ENCODE data around the gene ASTL.

The ASTL gene

GRCh38 chr2:96138179-96139145 is at the start of gene ASTL:
Gene ASTL, minus strand, starts transcription at chr2:96138502. Its CDS starts 66 bp downstream, at chr2:96138436.
- peaks cover 9% of the 10 kb centered on the region for H3K36me3 Mint-ChIP-seq (ENCODE audit: low read depth)
- intact Hi-C loops (cut with micrococcal nuclease): loop anchor here (1.0 to 2.0 kb wide), 2 partner anchors 36 to 128 kb away; partner anchors contain the start of gene CIAO1
- H3K27me3 Mint-ChIP-seq: peaks cover 17% of the 10 kb centered on the region
- H3K27ac Mint-ChIP-seq: no peak within 1 kb of the TSS
- H3K9me3 Mint-ChIP-seq: no peaks in the 10 kb centered on the region
- H3K4me1 Mint-ChIP-seq (ENCODE audit: low read depth): peaks cover 24% of the 10 kb centered on the region
- H3K4me3 Mint-ChIP-seq: no peak within 1 kb of the TSS

- Mint-ChIP-seq H3K27ac (no peak overlapping the region), H3K36me3 (ENCODE audit: low read depth) (peaks cover 92% of the 10 kb centered on the region), H3K4me1 (ENCODE audit: low read depth) (peaks cover 18% of the 10 kb centered on the region), H3K4me3 (no peak overlapping the region), H3K27me3 (no peaks in the 10 kb centered on the region), H3K9me3 (no peaks in the 10 kb centered on the region)
- intact Hi-C loops (cut with micrococcal nuclease): no loop called here
Observed at GRCh38 chr2:96186562-96186961, 48.3 kb upstream of the ASTL start.

- H3K27me3 Mint-ChIP-seq: no peaks in the 10 kb centered on the region
- no peak overlapping the region for H3K27ac Mint-ChIP-seq
- peaks cover 18% of the 10 kb centered on the region for H3K4me1 Mint-ChIP-seq (ENCODE audit: low read depth)
- no peak overlapping the region for H3K4me3 Mint-ChIP-seq
- no peaks in the 10 kb centered on the region for H3K9me3 Mint-ChIP-seq
- H3K36me3 Mint-ChIP-seq (ENCODE audit: low read depth): peaks cover 81% of the 10 kb centered on the region
- intact Hi-C loops (cut with micrococcal nuclease): no loop called here
Observed at GRCh38 chr2:96185516-96185915, 47.2 kb upstream of the ASTL start.

GRCh38 chr2:96184989-96185388 is 46.7 kb upstream of the ASTL start:
- H3K9me3 Mint-ChIP-seq: no peaks in the 10 kb centered on the region
- no peaks in the 10 kb centered on the region for H3K27me3 Mint-ChIP-seq
- no peak overlapping the region for H3K27ac Mint-ChIP-seq
- H3K4me1 Mint-ChIP-seq (ENCODE audit: low read depth): peaks cover 18% of the 10 kb centered on the region
- intact Hi-C loops (cut with micrococcal nuclease): no loop called here
- H3K4me3 Mint-ChIP-seq: no peak overlapping the region
- H3K36me3 Mint-ChIP-seq (ENCODE audit: low read depth): peaks cover 76% of the 10 kb centered on the region

- Mint-ChIP-seq H3K27me3 (no peaks in the 10 kb centered on the region), H3K9me3 (no peaks in the 10 kb centered on the region), H3K4me3 (no peak overlapping the region), H3K27ac (no peak overlapping the region), H3K36me3 (ENCODE audit: low read depth) (peaks cover 68% of the 10 kb centered on the region), H3K4me1 (ENCODE audit: low read depth) (peaks cover 18% of the 10 kb centered on the region)
- intact Hi-C loops (cut with micrococcal nuclease): no loop called here
Observed at GRCh38 chr2:96184188-96184587, 45.9 kb upstream of the ASTL start.

GRCh38 chr2:96181529-96181928 is 43.2 kb upstream of the ASTL start:
- Mint-ChIP-seq H3K4me1 (ENCODE audit: low read depth) (peaks cover 16% of the 10 kb centered on the region), H3K27me3 (no peaks in the 10 kb centered on the region), H3K36me3 (ENCODE audit: low read depth) (peaks cover 42% of the 10 kb centered on the region), H3K9me3 (no peaks in the 10 kb centered on the region), H3K4me3 (no peak overlapping the region), H3K27ac (no peak overlapping the region)
- intact Hi-C loops (cut with micrococcal nuclease): no loop called here

- H3K27me3 Mint-ChIP-seq: no peaks in the 10 kb centered on the region
- H3K4me3 Mint-ChIP-seq: no peak overlapping the region
- H3K4me1 Mint-ChIP-seq (ENCODE audit: low read depth): peaks cover 12% of the 10 kb centered on the region
- H3K36me3 Mint-ChIP-seq (ENCODE audit: low read depth): peaks cover 31% of the 10 kb centered on the region
- no peaks in the 10 kb centered on the region for H3K9me3 Mint-ChIP-seq
- intact Hi-C loops (cut with micrococcal nuclease): no loop called here
- no peak overlapping the region for H3K27ac Mint-ChIP-seq
Observed at GRCh38 chr2:96180521-96180920, 42.2 kb upstream of the ASTL start.

- H3K4me3 Mint-ChIP-seq: no peak overlapping the region
- no peaks in the 10 kb centered on the region for H3K9me3 Mint-ChIP-seq
- intact Hi-C loops (cut with micrococcal nuclease): no loop called here
- no peaks in the 10 kb centered on the region for H3K27me3 Mint-ChIP-seq
- H3K4me1 Mint-ChIP-seq (ENCODE audit: low read depth): peaks cover 8% of the 10 kb centered on the region
- peaks cover 26% of the 10 kb centered on the region for H3K36me3 Mint-ChIP-seq (ENCODE audit: low read depth)
- no peak overlapping the region for H3K27ac Mint-ChIP-seq
Observed at GRCh38 chr2:96180002-96180401, 41.7 kb upstream of the ASTL start.

GRCh38 chr2:96176661-96177060 is 38.4 kb upstream of the ASTL start:
- H3K4me3 Mint-ChIP-seq: no peak overlapping the region
- intact Hi-C loops (cut with micrococcal nuclease): no loop called here
- no peaks in the 10 kb centered on the region for H3K27me3 Mint-ChIP-seq
- peaks cover under 1% of the 10 kb centered on the region for H3K36me3 Mint-ChIP-seq (ENCODE audit: low read depth)
- no peaks in the 10 kb centered on the region for H3K9me3 Mint-ChIP-seq
- H3K4me1 Mint-ChIP-seq (ENCODE audit: low read depth): peaks cover 17% of the 10 kb centered on the region
- no peak overlapping the region for H3K27ac Mint-ChIP-seq

GRCh38 chr2:96175951-96176350 is 37.6 kb upstream of the ASTL start:
- no peak overlapping the region for H3K27ac Mint-ChIP-seq
- intact Hi-C loops (cut with micrococcal nuclease): no loop called here
- H3K9me3 Mint-ChIP-seq: no peaks in the 10 kb centered on the region
- no peaks in the 10 kb centered on the region for H3K36me3 Mint-ChIP-seq (ENCODE audit: low read depth)
- H3K27me3 Mint-ChIP-seq: no peaks in the 10 kb centered on the region
- no peak overlapping the region for H3K4me3 Mint-ChIP-seq
- H3K4me1 Mint-ChIP-seq (ENCODE audit: low read depth): peaks cover 17% of the 10 kb centered on the region

GRCh38 chr2:96174251-96175144 is 36.2 kb upstream of the ASTL start:
- intact Hi-C loops (cut with micrococcal nuclease): loop anchor here (1.0 kb wide), 1 partner anchor 35 kb away; no protein-coding TSS in a partner anchor
- H3K4me3 Mint-ChIP-seq: no peak overlapping the region
- H3K36me3 Mint-ChIP-seq (ENCODE audit: low read depth): no peaks in the 10 kb centered on the region
- H3K27ac Mint-ChIP-seq: no peak overlapping the region
- no peaks in the 10 kb centered on the region for H3K9me3 Mint-ChIP-seq
- H3K4me1 Mint-ChIP-seq (ENCODE audit: low read depth): peaks cover 17% of the 10 kb centered on the region
- H3K27me3 Mint-ChIP-seq: no peaks in the 10 kb centered on the region

- H3K27ac Mint-ChIP-seq: no peak overlapping the region
- H3K36me3 Mint-ChIP-seq (ENCODE audit: low read depth): no peaks in the 10 kb centered on the region
- H3K27me3 Mint-ChIP-seq: no peaks in the 10 kb centered on the region
Observed at GRCh38 chr2:96171831-96172230, 33.5 kb upstream of the ASTL start.

GRCh38 chr2:96170626-96171025 is 32.3 kb upstream of the ASTL start:
- Mint-ChIP-seq H3K27me3 (no peaks in the 10 kb centered on the region), H3K4me3 (no peak overlapping the region), H3K27ac (no peak overlapping the region), H3K9me3 (no peaks in the 10 kb centered on the region), H3K4me1 (ENCODE audit: low read depth) (peaks cover 11% of the 10 kb centered on the region), H3K36me3 (ENCODE audit: low read depth) (no peaks in the 10 kb centered on the region)
- intact Hi-C loops (cut with micrococcal nuclease): no loop called here

More at GRCh38 chr2:96171831-96172230, 33.5 kb upstream of the ASTL start:
- intact Hi-C loops (cut with micrococcal nuclease): no loop called here
- Mint-ChIP-seq H3K4me3 (no peak overlapping the region), H3K9me3 (no peaks in the 10 kb centered on the region), H3K4me1 (ENCODE audit: low read depth) (peaks cover 15% of the 10 kb centered on the region)

All from dendritic cell treated with granulocyte-macrophage colony-stimulating factor and Interleukin-4, amounts not matched to agents 40 ng/mL and 50 ng/mL, for 4 days (primary cell).